ENCODE measurements around the gene ZNF518B.

The ZNF518B gene

GRCh38 chr4:10457255-10457801 is at the start of gene ZNF518B:
TSS of gene ZNF518B (minus strand) at chr4:10457426. CDS start at chr4:10446328, 11,098 bp downstream.
- TF ChIP-seq, protein P1, sequence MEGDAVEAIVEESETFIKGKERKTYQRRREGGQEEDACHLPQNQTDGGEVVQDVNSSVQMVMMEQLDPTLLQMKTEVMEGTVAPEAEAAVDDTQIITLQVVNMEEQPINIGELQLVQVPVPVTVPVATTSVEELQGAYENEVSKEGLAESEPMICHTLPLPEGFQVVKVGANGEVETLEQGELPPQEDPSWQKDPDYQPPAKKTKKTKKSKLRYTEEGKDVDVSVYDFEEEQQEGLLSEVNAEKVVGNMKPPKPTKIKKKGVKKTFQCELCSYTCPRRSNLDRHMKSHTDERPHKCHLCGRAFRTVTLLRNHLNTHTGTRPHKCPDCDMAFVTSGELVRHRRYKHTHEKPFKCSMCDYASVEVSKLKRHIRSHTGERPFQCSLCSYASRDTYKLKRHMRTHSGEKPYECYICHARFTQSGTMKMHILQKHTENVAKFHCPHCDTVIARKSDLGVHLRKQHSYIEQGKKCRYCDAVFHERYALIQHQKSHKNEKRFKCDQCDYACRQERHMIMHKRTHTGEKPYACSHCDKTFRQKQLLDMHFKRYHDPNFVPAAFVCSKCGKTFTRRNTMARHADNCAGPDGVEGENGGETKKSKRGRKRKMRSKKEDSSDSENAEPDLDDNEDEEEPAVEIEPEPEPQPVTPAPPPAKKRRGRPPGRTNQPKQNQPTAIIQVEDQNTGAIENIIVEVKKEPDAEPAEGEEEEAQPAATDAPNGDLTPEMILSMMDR (IDR thresholded peaks at IDR 0.05; ENCODE audit: low read depth, low read length, missing control alignments) = no peak
- H3K4me3 ChIP-seq (replicated peaks; ENCODE audit: low read depth, low read length) = peak within 1 kb of the TSS; percentile 63
- DNase-seq (ENCODE audit: extremely low read depth, low read depth) = no peak

GRCh38 chr4:10506077-10506476 is 48.9 kb upstream of the ZNF518B start:
- no peak for DNase-seq (ENCODE audit: extremely low read depth, low read depth)
- H3K4me3 ChIP-seq (replicated peaks; ENCODE audit: low read depth, low read length) = no peak overlapping the region
- TF ChIP-seq, protein P1 (IDR thresholded peaks at IDR 0.05; ENCODE audit: low read depth, low read length, missing control alignments) = no peak

DNA sequence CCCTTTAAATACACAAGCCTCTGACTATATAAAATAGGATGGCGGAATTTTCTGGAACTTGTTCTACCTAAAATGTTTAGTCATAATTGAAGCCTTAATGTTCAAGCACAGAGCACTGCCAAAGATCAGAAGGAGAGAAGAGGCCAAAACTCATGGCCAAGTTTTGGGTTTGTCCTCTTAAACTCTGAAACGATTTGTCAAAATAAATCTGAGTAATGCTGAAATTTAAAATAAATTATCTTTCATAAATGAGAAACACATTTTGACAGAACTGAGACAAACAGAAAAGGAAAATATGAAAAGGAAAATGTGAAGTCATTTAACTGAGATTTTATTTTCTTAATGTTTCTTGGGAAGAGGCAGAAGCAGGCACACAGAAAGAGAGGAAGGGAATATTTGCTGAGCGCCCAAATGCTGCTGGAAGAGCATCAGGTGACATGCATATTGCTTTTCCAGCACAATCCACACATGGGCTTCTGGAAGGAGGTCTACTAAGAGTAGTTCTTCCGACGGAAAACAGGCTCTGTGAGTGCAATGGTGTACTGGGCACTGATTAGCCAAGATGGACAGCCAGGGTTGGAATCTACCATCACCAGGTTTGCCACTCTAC is 47.4 kb upstream of the ZNF518B start:
- TF ChIP-seq, protein P1 (IDR thresholded peaks at IDR 0.05; ENCODE audit: low read depth, low read length, missing control alignments) = no peak
- H3K4me3 ChIP-seq (replicated peaks; ENCODE audit: low read depth, low read length) = no peak overlapping the region
- no peak for DNase-seq (ENCODE audit: extremely low read depth, low read depth)

DNA sequence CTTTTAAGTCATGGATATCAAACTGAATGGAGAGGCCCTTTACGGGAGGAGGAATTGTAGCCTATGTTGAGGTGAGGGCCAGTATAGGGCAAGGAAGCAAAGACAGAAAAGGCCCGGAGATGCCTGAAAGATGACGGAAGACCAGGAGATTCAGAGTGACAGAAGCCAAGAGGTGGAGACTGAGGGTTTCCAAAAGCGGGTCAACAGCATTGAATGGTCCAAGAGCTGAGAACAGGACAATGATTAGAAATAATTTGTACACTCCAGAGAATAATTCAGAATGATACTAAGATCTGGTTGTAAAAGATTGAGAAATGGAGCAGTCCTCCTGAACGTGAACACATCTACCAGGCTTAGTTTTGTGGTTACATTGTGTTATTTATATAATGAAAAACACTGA is 45.5 kb upstream of the ZNF518B start:
- DNase-seq (ENCODE audit: extremely low read depth, low read depth) = no peak
- TF ChIP-seq, protein P1 (IDR thresholded peaks at IDR 0.05; ENCODE audit: low read depth, low read length, missing control alignments) = no peak
- no peak overlapping the region for H3K4me3 ChIP-seq (replicated peaks; ENCODE audit: low read depth, low read length)

GRCh38 chr4:10500776-10501175 is 43.5 kb upstream of the ZNF518B start:
- H3K4me3 ChIP-seq (replicated peaks; ENCODE audit: low read depth, low read length) = no peak overlapping the region
- TF ChIP-seq, protein P1 (IDR thresholded peaks at IDR 0.05; ENCODE audit: low read depth, low read length, missing control alignments) = no peak
- DNase-seq (ENCODE audit: extremely low read depth, low read depth) = no peak

GRCh38 chr4:10496200-10496599 is 39.0 kb upstream of the ZNF518B start:
- TF ChIP-seq, protein P1 (IDR thresholded peaks at IDR 0.05; ENCODE audit: low read depth, low read length, missing control alignments) = no peak
- H3K4me3 ChIP-seq (replicated peaks; ENCODE audit: low read depth, low read length) = no peak overlapping the region
- no peak for DNase-seq (ENCODE audit: extremely low read depth, low read depth)
